H1 (cell line): ENCODE data around the gene DMGDH. TPM values are rescaled to one million over a fixed set of nuclear protein-coding genes. Genes with fewer than 3 reads are reported as not detected.

ENCODE experiments used
- ATF2 ChIP-seq: IDR thresholded peaks from 2 replicates; pipeline ENCODE4 v1.6.1; 2012; ENCODE audit warnings: low read length, inconsistent platforms
- BCL11A ChIP-seq, 2 experiments: IDR thresholded peaks; one replicate each; pipeline ENCODE4 v1.6.1; 2011; ENCODE audit warnings: low read depth in 2 of 2, low read length in 2 of 2, mild to moderate bottlenecking in 2 of 2
- CBX8 ChIP-seq: fragments of 300-800, 300-1000 bp; sonication (generic); IDR thresholded peaks from 2 replicates; pipeline ENCODE4 v1.7.1; 2016; ENCODE audit warnings: low read depth, low read length, borderline replicate concordance
- EGR1 ChIP-seq: IDR thresholded peaks from 2 replicates; pipeline ENCODE4 v1.6.1; 2011; ENCODE audit warnings: low read depth, low read length, borderline replicate concordance
- POLR2A ChIP-seq, 2 experiments: IDR thresholded peaks; 1 replicate in 1 of 2; 2 replicates in 1 of 2; pipeline ENCODE4 v1.6.1; 2011; ENCODE audit warnings: low read depth in 2 of 2, low read length in 2 of 2, mild to moderate bottlenecking in 2 of 2; ENCODE audit errors: control extremely low read depth in 1 of 2
- POU5F1 ChIP-seq: IDR thresholded peaks from 2 replicates; pipeline ENCODE4 v1.6.1; 2011; ENCODE audit warnings: low read depth, mild to moderate bottlenecking, low read length, moderate library complexity
- SAP30 ChIP-seq: fragments of 300-600 bp; sonication (generic); IDR thresholded peaks from 2 replicates; pipeline ENCODE4 v1.7.1; 2012; ENCODE audit warnings: low read length, moderate library complexity, mild to moderate bottlenecking, inconsistent platforms; ENCODE audit not compliant: insufficient read depth, insufficient replicate concordance
- SIRT6 ChIP-seq: IDR thresholded peaks from one replicate; pipeline ENCODE4 v1.7.1; 2012; ENCODE audit warnings: low read length, inconsistent platforms
- USF2 ChIP-seq: IDR thresholded peaks from 2 replicates; pipeline ENCODE4 v1.6.1; 2011; ENCODE audit warnings: low read length, improper control_type of control experiment
- polyA plus RNA-seq, 7 experiments: library from polyadenylated mRNA; depleted of rRNA in 3 of 7; stranded (reverse) in 5 of 7; unstranded in 2 of 7; fragments of >200 nt in 5 of 7; fragments of 200-250 nt in 2 of 7; gene quantifications; 1 replicate in 5 of 7; 2 replicates in 1 of 7; 4 replicates in 1 of 7; pipeline versions ENCODE4 v1.2.1 to v1.2.3, GENCODE V29; 2011 to 2013; ENCODE audit warnings: missing spikeins in 2 of 7, mixed read lengths in 2 of 7
- total RNA-seq: library from RNA; stranded (reverse); fragmentation: NEBNext Ultra II Directional; extraction: Animal tissue kit (Norgen Biotek cat#: 25700); gene quantifications from 2 replicates; pipeline ENCODE4 v1.2.1, GENCODE V29; 2021

Gene DMGDH
- total and polyA plus RNA-seq, 2 of the 8 experiments (the other 6 are each of a cell fraction or from before 2014, with no cell fraction given), result 0.15 TPM; not detected in 1

GRCh38 chr5:79005936-79006631 lies 63.4 kb downstream of the DMGDH start (continued):
- TF ChIP-seq USF2 (no peak), SAP30 (no peak), POU5F1 (no peak), ATF2 (no peak), BCL11A (IDR thresholded peaks at IDR 0.05; ENCODE audit: low read depth in 2 of 2, low read length in 2 of 2) (no peak), SIRT6 (no peak), EGR1 (no peak), POLR2A (IDR thresholded peaks at IDR 0.05; ENCODE audit: control extremely low read depth in 1 of 2, low read depth in 2 of 2, low read length in 2 of 2) (no peak), CBX8 (no peak)
